Tracheal epithelial cell (primary cell): Measurements from ENCODE around the gene PIK3CB. TPM values are rescaled to one million over a fixed set of nuclear protein-coding genes. Genes with fewer than 3 reads are reported as not detected.

ENCODE experiments used
- total RNA-seq: library from RNA; depleted of rRNA; stranded (reverse); fragments of >200 nt; gene quantifications from 2 replicates; pipeline ENCODE4 v1.2.1, GENCODE V29; 2014

PIK3CB gene
- 13.0 and 15.3 TPM in 2 replicates for total RNA-seq

DNA sequence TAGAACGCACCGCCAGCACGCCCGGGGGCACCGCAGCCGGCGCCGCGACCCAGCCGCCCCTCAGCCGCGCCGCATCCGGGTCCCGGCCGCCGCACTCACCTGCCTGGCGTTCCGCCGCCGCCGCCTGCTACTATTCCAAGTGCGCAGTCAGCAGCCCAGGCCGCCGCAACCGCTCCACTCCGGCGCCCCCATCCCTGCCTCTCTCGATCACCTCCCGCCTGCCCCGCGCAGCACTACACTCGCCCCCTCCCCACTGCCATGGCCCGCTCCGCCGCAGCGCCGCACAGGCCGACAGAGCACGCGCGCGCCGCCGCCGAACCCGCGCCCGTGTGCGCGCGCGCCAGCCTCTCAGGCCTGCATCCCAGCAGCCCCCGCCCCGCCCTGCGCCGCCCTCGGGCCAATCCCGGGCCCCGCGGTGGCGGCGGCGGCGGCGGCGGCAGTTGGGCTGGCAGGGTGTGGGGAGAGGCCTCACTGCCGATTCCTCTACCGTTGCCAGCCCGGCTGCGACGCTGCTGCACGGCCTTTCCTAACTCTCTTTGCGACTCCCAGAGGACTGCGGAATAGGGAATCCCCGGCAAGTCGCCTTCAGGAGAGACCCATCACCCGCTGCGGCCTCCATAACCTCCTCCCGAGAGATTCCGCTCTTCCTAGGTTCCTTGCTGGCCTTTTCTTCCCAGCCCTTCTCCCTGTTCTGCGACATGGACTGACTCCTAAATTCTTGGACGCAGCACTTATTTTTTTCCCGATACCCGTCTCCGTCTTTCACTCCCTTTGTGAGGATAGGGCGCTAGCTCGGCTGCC, at the start of gene PIK3CB:
Gene PIK3CB (minus strand): TSS at position 333 of the 801 bp plus-strand sequence. CDS start 75,585 bp downstream, outside the sequence.

DNA sequence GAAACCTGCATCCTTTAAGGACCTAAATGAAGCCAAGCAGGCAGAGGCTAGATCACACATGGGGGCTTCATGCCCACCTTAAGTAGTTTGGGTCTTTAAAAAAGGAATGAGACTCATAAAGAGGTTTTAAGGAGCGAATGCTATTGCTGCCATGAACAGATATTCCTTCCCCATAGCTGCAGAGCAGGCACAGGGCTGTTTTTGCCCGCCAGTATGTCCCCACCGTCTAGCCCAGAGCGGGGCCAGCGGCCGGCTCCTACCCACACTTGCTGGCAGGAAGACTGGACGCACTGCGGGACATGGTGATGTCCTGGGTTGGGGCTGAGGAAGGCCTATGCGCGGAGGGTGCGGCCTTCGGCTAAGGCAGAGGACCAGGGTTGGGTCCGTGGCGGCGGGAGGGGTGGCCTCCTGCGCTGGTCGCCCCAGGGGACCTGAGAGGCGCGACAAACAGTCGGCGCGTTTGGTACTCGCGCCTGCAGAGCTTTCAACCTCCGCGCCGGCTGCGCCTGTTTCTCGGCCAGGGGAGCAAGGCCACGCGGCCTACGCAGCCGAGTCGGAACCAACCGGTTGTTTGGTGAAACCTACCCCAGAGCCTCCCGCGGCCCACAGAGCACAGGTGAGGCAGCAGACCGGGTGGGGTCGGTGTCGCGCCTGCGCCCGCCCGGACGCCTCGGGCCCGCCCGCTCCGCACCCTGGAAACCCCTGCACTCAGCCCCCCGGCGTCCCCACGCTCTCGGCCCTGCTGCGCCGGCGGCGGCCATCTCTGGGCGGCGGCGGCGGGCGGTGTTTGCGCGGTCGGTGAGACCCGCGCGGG, 226.2 kb downstream of the PIK3CB start, which contains the start of gene FAIM:
Gene FAIM (plus strand): TSS at position 450 of the 814 bp plus-strand sequence. CDS start 10,956 bp downstream, outside the sequence.

Other genes starting within 250 kb of the PIK3CB start
- gene CEP70, start 240.7 kb downstream of the PIK3CB start, total RNA-seq: 17.7 and 18.8 TPM in 2 replicates
- gene FAIM, start 226.2 kb downstream of the PIK3CB start, total RNA-seq: 6.0 and 6.5 TPM in 2 replicates
- 0.24 TPM in 1 of 2 replicates, not detected in the other for gene FOXL2, start 112.2 kb upstream of the PIK3CB start, total RNA-seq
- 0.96 TPM in 1 of 2 replicates, not detected in the other for gene FOXL2NB, start 112.3 kb upstream of the PIK3CB start, total RNA-seq
- gene PRR23A, start 171.3 kb upstream of the PIK3CB start, total RNA-seq: not detected in 2 replicates
- gene PRR23B, start 186.0 kb upstream of the PIK3CB start, total RNA-seq: not detected in 2 replicates
- not detected in 2 replicates for gene PRR23C, start 210.0 kb upstream of the PIK3CB start, total RNA-seq